K562 (cell line): ENCODE data around the gene RASSF1. TPM values are rescaled to one million over a fixed set of nuclear protein-coding genes. Genes with fewer than 3 reads are reported as not detected.
A peak's percentile ranks its signal among the peaks of the same experiment; 100 is the strongest.

Experiments
- ATAC-seq: fragments of 200-7000 bp; cut with Tn5 transposase; 3 replicates; pipeline ENCODE4 v1.9.1; 2020; ENCODE audit warnings: moderate library complexity
- BruUV-seq: library from RNA; stranded (reverse); fragments of 400-500 nt; replicated peaks from 2 replicates; lab custom pipeline; 2021; lab: Mats Ljungman, UMichigan
- CTCF ChIA-PET: fragments of 300-600 bp; formaldehyde crosslinking; extraction: SDS; loops from one replicate; lab custom pipeline; 2021; ENCODE audit warnings: low intra/inter-chr PET ratio; lab: Yijun Ruan, JAX
- POLR2A ChIA-PET: fragments of 300-600, 350-650 bp; sonication (Branson Sonifier 250); formaldehyde crosslinking; extraction: SDS; loops from one replicate; lab custom pipeline; 2021; ENCODE audit warnings: antibody characterized with exemption, inconsistent platforms; lab: Yijun Ruan, JAX
- DNase-seq, 4 experiments: peaks; one replicate each; pipeline versions ENCODE4 v3.0.0 to v3.0.0-alpha.2; 2011 to 2018; ENCODE audit warnings: low spot score in 3 of 4, mixed read lengths in 3 of 4; ENCODE audit errors: extremely low read depth in 1 of 4
- FAIRE-seq: peaks from 2 replicates; lab custom pipeline; 2011; peaks lifted over from hg19 to GRCh38; lab: Jason Lieb, UNC
- H2AFZ ChIP-seq: 2 replicates; pipeline ENCODE4 v1.6.0; 2011; ENCODE audit warnings: low read depth, low read length, control low read depth, inconsistent platforms
- H3K27ac ChIP-seq: fragments of 200-600 bp; 3 replicates; pipeline ENCODE4 v1.8.0; 2011; ENCODE audit warnings: low read depth, mild to moderate bottlenecking, control low read depth, inconsistent platforms, low read length, moderate library complexity, mixed read lengths; ENCODE audit errors: extremely low read depth
- H3K27me3 ChIP-seq, 2 experiments: fragments of 300-600 bp in 1 of 2; 2 replicates in 1 of 2; 3 replicates in 1 of 2; pipeline versions ENCODE4 v1.6.0 to v1.8.0; 2011; ENCODE audit warnings: inconsistent platforms in 2 of 2, low read length in 2 of 2, mild to moderate bottlenecking in 1 of 2, mixed read lengths in 1 of 2, moderate library complexity in 1 of 2; ENCODE audit not compliant: control insufficient read depth in 2 of 2, insufficient read depth in 2 of 2
- H3K36me3 ChIP-seq: fragments of 300-600 bp; 3 replicates; pipeline ENCODE4 v1.8.0; 2011; ENCODE audit warnings: mild to moderate bottlenecking, low read length, inconsistent platforms; ENCODE audit not compliant: control insufficient read depth, insufficient read depth
- H3K4me1 ChIP-seq, 2 experiments: fragments of 200-600 bp in 1 of 2; replicated peaks in 1 of 2; 2 replicates in 1 of 2; 3 replicates in 1 of 2; pipeline versions ENCODE4 v1.5.1 to v1.8.0; 2011; ENCODE audit warnings: inconsistent platforms in 2 of 2, low read length in 2 of 2, mild to moderate bottlenecking in 1 of 2, mixed read lengths in 1 of 2, moderate library complexity in 1 of 2; ENCODE audit not compliant: control insufficient read depth in 2 of 2, insufficient read depth in 2 of 2
- H3K4me2 ChIP-seq: 2 replicates; pipeline ENCODE4 v1.6.1; 2011; ENCODE audit warnings: low read length, control low read depth, inconsistent platforms, mixed read lengths; ENCODE audit not compliant: insufficient read depth
- H3K4me3 ChIP-seq: fragments of 200-600 bp; sonication (generic), shearing (Covaris generic); 2 replicates; pipeline ENCODE4 v1.5.1; 2016; ENCODE audit warnings: control low read depth, inconsistent platforms
- H3K79me2 ChIP-seq: fragments of 200-600 bp; 3 replicates; pipeline ENCODE4 v1.8.0; 2011; ENCODE audit warnings: low read length, inconsistent platforms; ENCODE audit not compliant: control insufficient read depth, insufficient read depth
- H3K9ac ChIP-seq, 2 experiments: 2 replicates each; pipeline versions ENCODE4 v1.6.0 to v1.6.1; 2011; ENCODE audit warnings: low read depth in 2 of 2, low read length in 2 of 2, control low read depth in 1 of 2, inconsistent platforms in 1 of 2, mild to moderate bottlenecking in 1 of 2, mixed read lengths in 1 of 2; ENCODE audit not compliant: insufficient read depth in 1 of 2
- H3K9me1 ChIP-seq: one replicate; pipeline ENCODE4 v1.6.0; 2011; ENCODE audit warnings: inconsistent platforms, mild to moderate bottlenecking, low read length, moderate library complexity; ENCODE audit not compliant: control insufficient read depth, insufficient read depth
- H3K9me3 ChIP-seq: replicated peaks from 2 replicates; pipeline ENCODE4 v1.5.1; 2011; ENCODE audit warnings: low read depth, low read length, inconsistent platforms; ENCODE audit not compliant: control insufficient read depth, insufficient read depth
- H4K20me1 ChIP-seq: replicated peaks from 2 replicates; pipeline ENCODE4 v1.6.1; 2011; ENCODE audit warnings: low read length, inconsistent platforms, mixed read lengths; ENCODE audit not compliant: control insufficient read depth, insufficient read depth
- MBD2 ChIP-seq: sonication (generic); IDR thresholded peaks from 2 replicates; pipeline ENCODE4 v1.6.1; 2016; ENCODE audit warnings: low read depth, borderline replicate concordance
- MXI1 ChIP-seq: IDR thresholded peaks from 2 replicates; pipeline ENCODE4 v1.6.1; 2011; ENCODE audit warnings: low read depth, mild to moderate bottlenecking, improper control_type of control experiment, low read length
- PHF20 ChIP-seq: fragments of 450-650 bp; IDR thresholded peaks from 2 replicates; pipeline ENCODE4 v1.6.1; 2018; ENCODE audit not compliant: partially characterized antibody
- TAF1 ChIP-seq: IDR thresholded peaks from 2 replicates; pipeline ENCODE4 v1.6.1; 2011; ENCODE audit warnings: mild to moderate bottlenecking, low read length, moderate library complexity; ENCODE audit not compliant: insufficient read depth, control insufficient read depth, severe bottlenecking; ENCODE audit errors: extremely low read depth
- ZNF232 ChIP-seq: sonication (generic); formaldehyde crosslinking; IDR thresholded peaks from 2 replicates; pipeline ENCODE4 v1.8.0; 2022; ENCODE audit warnings: mild to moderate bottlenecking, missing genetic modification reagents
- WGBS: fragments of 100-300 bp; shearing (Covaris generic); methylation state at CpG from one replicate; pipeline ENCODE4 v1.1.6; 2016; ENCODE audit warnings: low coverage, mixed read lengths; ENCODE audit not compliant: insufficient coverage; ENCODE audit errors: missing lambda C conversion rate; 5-methylcytosine and 5-hydroxymethylcytosine counted together
- in situ Hi-C: fragments of 300-500 bp; cut with MboI; formaldehyde crosslinking; loops from 4 replicates; pipeline ENCODE4 v1.15.0; 2018; ENCODE audit warnings: inconsistent platforms, mixed read lengths
- intact Hi-C: fragments of 100-400 bp; cut with micrococcal nuclease; formaldehyde crosslinking; loops from 2 replicates; pipeline ENCODE4 v1.14.2; 2022
- polyA plus RNA-seq, 8 experiments: library from polyadenylated mRNA; depleted of rRNA in 4 of 8; stranded (reverse) in 5 of 8; unstranded in 3 of 8; fragments of >200 nt; fragmentation: Nextera tagmentation in 2 of 8; fragmentation: Illumina TruSeq in 1 of 8; extraction: Ambion mirVana in 2 of 8; extraction: Trizol in 1 of 8; gene quantifications; 2 replicates each; pipeline versions ENCODE4 v1.2.1 to v1.2.3, GENCODE V29; 2011 to 2014; ENCODE audit warnings: inconsistent platforms in 1 of 8, missing spikeins in 1 of 8
- total RNA-seq, 7 experiments: library from RNA; depleted of rRNA in 6 of 7; stranded (reverse); fragments of >200 nt in 6 of 7; fragmentation: Illumina TruSeq in 2 of 7; extraction: Trizol in 2 of 7; gene quantifications; 2 replicates each; pipeline versions ENCODE4 v1.2.1 to v1.2.3, GENCODE V29; 2011 to 2021; ENCODE audit warnings: low replicate concordance in 1 of 7
- TF ChIP-seq, protein P1 (sequence below): fragments of 250-450 bp; sonication (Bioruptor Pico); IDR thresholded peaks from 2 replicates; pipeline ENCODE4 v1.8.0; 2022; ENCODE audit warnings: inconsistent platforms
- TF ChIP-seq, protein P2 (sequence below): sonication (generic); formaldehyde crosslinking; IDR thresholded peaks from 2 replicates; pipeline ENCODE4 v1.9.0; 2022; ENCODE audit warnings: mild to moderate bottlenecking, missing genetic modification reagents
- TF ChIP-seq, protein P3 (sequence below): fragments of 450-650 bp; IDR thresholded peaks from 2 replicates; pipeline ENCODE4 v1.6.1; 2016
- TF ChIP-seq, protein P4 (sequence below): IDR thresholded peaks from 2 replicates; pipeline ENCODE4 v1.6.1; 2016; ENCODE audit warnings: missing genetic modification characterization, missing compliant biosample characterization
- TF ChIP-seq, protein P5 (sequence below), 3 experiments: fragments of 200-800 bp in 1 of 3; fragments of 250-450 bp in 1 of 3; fragments of 450-650 bp in 1 of 3; sonication (Bioruptor Pico) in 1 of 3; sonication (Bioruptor generic) in 1 of 3; formaldehyde crosslinking in 1 of 3; IDR thresholded peaks; 2 replicates each; pipeline versions ENCODE4 v1.6.1 to v1.8.0; 2016 to 2022; ENCODE audit warnings: mild to moderate bottlenecking in 2 of 3, missing genetic modification characterization in 2 of 3, missing compliant biosample characterization in 1 of 3, moderate library complexity in 1 of 3

RASSF1 gene
- total and polyA plus RNA-seq, 9 of the 15 experiments (the other 6 are each of a cell fraction or from before 2014, with no cell fraction given) = 3.6 to 57.1 (median 24.6) TPM

DNA sequence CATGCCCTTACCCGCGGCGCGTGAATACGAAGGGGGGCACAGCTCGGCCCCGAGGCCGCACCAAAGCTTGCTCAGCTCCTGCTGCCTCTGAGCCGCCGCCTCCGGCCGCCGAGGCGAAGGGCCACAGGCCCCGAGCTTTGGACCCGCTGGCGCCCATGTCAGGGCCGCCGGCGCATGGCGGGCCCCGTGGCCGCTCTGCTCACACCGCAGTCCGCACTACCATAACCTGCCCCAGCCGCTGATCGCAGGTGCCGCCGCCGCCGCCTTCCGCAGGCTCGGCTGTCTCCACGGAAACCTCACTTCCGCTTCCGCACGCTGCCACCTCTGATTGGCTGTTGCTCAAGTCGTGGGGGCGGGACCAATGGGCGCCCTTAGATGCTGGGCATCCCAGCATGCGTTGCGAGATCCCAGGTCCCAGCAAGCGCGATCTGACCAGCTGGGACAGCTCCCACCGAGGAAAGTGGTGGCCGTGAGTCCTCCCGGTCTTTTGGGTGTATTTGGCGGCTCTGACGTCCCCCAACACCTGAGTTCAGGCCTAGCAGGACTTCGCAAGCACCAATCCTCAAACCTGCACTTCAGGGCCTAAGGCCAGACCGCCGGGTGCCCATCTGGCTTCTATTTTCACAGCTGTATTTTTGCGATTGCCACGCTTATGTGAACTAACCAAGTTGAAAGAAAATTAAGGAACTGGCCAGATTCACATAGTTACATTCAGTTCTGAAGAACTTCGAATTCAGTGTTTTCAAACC, 12.5 kb downstream of the RASSF1 start, which contains the start of gene TUSC2:
Gene TUSC2, minus strand, starts transcription at position 281 of the 749 bp plus-strand sequence. Its CDS starts 124 bp downstream, at position 157.
- BruUV-seq = no TSS peak
- intact Hi-C loops = loop anchor here (2.0 kb wide), 1 partner anchor 29 kb away; the partner anchor contains the start of genes HYAL3 and NAA80
- TF ChIP-seq, protein P1, sequence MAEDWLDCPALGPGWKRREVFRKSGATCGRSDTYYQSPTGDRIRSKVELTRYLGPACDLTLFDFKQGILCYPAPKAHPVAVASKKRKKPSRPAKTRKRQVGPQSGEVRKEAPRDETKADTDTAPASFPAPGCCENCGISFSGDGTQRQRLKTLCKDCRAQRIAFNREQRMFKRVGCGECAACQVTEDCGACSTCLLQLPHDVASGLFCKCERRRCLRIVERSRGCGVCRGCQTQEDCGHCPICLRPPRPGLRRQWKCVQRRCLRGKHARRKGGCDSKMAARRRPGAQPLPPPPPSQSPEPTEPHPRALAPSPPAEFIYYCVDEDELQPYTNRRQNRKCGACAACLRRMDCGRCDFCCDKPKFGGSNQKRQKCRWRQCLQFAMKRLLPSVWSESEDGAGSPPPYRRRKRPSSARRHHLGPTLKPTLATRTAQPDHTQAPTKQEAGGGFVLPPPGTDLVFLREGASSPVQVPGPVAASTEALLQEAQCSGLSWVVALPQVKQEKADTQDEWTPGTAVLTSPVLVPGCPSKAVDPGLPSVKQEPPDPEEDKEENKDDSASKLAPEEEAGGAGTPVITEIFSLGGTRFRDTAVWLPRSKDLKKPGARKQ (CRISPR knock-in tag) = no peak
- peak; percentile 80 for TF ChIP-seq PHF20
- TF ChIP-seq MBD2 = peak; percentile 75; the same call in 1 of the 2 replicates
- no peak for TF ChIP-seq ZNF232 (CRISPR knock-in tag)
- TF ChIP-seq, protein P2, sequence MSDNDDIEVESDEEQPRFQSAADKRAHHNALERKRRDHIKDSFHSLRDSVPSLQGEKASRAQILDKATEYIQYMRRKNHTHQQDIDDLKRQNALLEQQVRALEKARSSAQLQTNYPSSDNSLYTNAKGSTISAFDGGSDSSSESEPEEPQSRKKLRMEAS (CRISPR knock-in tag) = peak; percentile 77
- TF ChIP-seq, protein P3, sequence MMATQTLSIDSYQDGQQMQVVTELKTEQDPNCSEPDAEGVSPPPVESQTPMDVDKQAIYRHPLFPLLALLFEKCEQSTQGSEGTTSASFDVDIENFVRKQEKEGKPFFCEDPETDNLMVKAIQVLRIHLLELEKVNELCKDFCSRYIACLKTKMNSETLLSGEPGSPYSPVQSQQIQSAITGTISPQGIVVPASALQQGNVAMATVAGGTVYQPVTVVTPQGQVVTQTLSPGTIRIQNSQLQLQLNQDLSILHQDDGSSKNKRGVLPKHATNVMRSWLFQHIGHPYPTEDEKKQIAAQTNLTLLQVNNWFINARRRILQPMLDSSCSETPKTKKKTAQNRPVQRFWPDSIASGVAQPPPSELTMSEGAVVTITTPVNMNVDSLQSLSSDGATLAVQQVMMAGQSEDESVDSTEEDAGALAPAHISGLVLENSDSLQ = peak; percentile 68
- TF ChIP-seq, protein P4, sequence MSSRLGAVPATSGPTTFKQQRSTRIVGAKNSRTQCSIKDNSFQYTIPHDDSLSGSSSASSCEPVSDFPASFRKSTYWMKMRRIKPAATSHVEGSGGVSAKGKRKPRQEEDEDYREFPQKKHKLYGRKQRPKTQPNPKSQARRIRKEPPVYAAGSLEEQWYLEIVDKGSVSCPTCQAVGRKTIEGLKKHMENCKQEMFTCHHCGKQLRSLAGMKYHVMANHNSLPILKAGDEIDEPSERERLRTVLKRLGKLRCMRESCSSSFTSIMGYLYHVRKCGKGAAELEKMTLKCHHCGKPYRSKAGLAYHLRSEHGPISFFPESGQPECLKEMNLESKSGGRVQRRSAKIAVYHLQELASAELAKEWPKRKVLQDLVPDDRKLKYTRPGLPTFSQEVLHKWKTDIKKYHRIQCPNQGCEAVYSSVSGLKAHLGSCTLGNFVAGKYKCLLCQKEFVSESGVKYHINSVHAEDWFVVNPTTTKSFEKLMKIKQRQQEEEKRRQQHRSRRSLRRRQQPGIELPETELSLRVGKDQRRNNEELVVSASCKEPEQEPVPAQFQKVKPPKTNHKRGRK (tag) = no peak
- TF ChIP-seq TAF1 = peak; percentile 59
- peak; percentile 37; the same call in 1 of the 2 replicates for TF ChIP-seq MXI1
- TF ChIP-seq, protein P5, sequence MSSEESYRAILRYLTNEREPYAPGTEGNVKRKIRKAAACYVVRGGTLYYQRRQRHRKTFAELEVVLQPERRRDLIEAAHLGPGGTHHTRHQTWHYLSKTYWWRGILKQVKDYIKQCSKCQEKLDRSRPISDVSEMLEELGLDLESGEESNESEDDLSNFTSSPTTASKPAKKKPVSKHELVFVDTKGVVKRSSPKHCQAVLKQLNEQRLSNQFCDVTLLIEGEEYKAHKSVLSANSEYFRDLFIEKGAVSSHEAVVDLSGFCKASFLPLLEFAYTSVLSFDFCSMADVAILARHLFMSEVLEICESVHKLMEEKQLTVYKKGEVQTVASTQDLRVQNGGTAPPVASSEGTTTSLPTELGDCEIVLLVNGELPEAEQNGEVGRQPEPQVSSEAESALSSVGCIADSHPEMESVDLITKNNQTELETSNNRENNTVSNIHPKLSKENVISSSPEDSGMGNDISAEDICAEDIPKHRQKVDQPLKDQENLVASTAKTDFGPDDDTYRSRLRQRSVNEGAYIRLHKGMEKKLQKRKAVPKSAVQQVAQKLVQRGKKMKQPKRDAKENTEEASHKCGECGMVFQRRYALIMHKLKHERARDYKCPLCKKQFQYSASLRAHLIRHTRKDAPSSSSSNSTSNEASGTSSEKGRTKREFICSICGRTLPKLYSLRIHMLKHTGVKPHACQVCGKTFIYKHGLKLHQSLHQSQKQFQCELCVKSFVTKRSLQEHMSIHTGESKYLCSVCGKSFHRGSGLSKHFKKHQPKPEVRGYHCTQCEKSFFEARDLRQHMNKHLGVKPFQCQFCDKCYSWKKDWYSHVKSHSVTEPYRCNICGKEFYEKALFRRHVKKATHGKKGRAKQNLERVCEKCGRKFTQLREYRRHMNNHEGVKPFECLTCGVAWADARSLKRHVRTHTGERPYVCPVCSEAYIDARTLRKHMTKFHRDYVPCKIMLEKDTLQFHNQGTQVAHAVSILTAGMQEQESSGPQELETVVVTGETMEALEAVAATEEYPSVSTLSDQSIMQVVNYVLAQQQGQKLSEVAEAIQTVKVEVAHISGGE (CRISPR knock-in tag; IDR thresholded peaks at IDR 0.05) = peak in 1 of 3 experiments; percentile 53; a peak in 1 of 6 replicates

More for the DNA sequence above, 12.5 kb downstream of the RASSF1 start, which contains the start of gene TUSC2:
- ChIA-PET CTCF (no interaction called here), POLR2A (interaction anchor here (0.6 to 2.1 kb wide), 15 partner anchors 9 to 56 kb away, joined by 3 to 31 read pairs (median 4); partner anchors contain the start of genes HYAL1, HYAL3, NAA80 and RASSF1)
- Histone ChIP-seq H4K20me1 (peaks cover 6% of the 10 kb centered on the region; the same call in 1 of the 2 replicates), H3K4me2 (peak within 1 kb of the TSS; percentile 86), H3K36me3 (peaks cover 63% of the 10 kb centered on the region; the same call in 2 of the 3 replicates), H3K9me1 (no peaks in the 10 kb centered on the region), H2AFZ (peak within 1 kb of the TSS; percentile 87), H3K27me3 (no peaks in the 10 kb centered on the region), H3K27ac (peak within 1 kb of the TSS; percentile 54), H3K79me2 (peaks cover 24% of the 10 kb centered on the region), H3K9me3 (no peaks in the 10 kb centered on the region), H3K9ac (peak within 1 kb of the TSS; percentile 78 to 98), H3K4me3 (peak within 1 kb of the TSS; percentile 84), H3K4me1 (peaks cover 12 to 25% of the 10 kb centered on the region in 2 experiments; a peak in 4 of 5 replicates)
- DNase-seq = peak; percentile 88 to 97 (median 92)
- peak; percentile 97 for FAIRE-seq
- WGBS = 2% methylated on average over 41 of the region's 55 CpGs
- peak; percentile 91 for ATAC-seq
- in situ Hi-C loops = no loop called here
